Measurements from ENCODE around the gene ADGRF1.

The ADGRF1 gene

GRCh38 chr6:47031656-47032055 is 10.5 kb downstream of the ADGRF1 start:
- TF ChIP-seq MAX (IDR thresholded peaks at IDR 0.05; ENCODE audit: low read depth, low read length) (no peak), POLR2A (IDR thresholded peaks at IDR 0.05; ENCODE audit: extremely low read depth, insufficient read length) (no peak), MYC (IDR thresholded peaks at IDR 0.05; ENCODE audit: low read depth, low read length) (no peak), CTCF (IDR thresholded peaks at IDR 0.05; ENCODE audit: low read depth, low read length) (no peak)
- no peak for DNase-seq (ENCODE audit: low read depth)
- H3K4me3 ChIP-seq (ENCODE audit: low read depth, low read length), result no peak overlapping the region

DNA sequence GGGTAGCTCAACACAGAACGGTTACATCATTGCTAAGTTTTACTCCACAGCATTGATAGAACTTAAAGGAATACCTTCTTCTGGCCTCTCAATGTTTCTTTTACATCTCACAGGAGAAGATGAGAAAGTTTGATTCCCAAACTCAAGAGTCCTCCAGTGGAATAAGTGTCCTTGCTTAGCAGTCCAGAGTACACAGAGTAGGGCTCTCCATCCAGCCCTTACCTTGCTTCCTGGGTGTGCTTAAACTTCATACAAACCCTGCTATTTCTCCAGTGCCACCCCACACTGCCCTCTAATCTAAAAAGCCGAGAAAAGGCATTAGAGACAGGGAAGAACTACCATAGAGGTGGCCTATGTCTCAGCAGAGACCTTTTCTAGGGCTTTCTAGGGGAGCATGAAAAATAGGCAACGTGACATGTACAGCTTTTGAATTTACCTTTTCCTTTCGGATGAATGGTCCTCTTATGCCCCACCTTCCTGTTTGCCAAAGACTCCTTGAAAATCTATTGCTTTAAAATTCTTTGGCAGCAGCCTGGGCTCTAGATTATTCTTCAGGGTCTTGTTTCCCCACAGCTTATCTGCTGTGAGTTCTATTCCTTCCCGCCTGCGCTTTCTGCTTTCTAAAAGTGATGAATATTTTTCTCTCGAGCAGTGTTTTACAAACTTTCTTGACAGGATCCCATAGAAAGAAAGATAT is 12.1 kb downstream of the ADGRF1 start:
- H3K4me3 ChIP-seq (ENCODE audit: low read depth, low read length), result no peak overlapping the region
- TF ChIP-seq MYC (IDR thresholded peaks at IDR 0.05; ENCODE audit: low read depth, low read length), result no peak
- no peak for TF ChIP-seq CTCF (IDR thresholded peaks at IDR 0.05; ENCODE audit: low read depth, low read length)
- no peak for TF ChIP-seq POLR2A (IDR thresholded peaks at IDR 0.05; ENCODE audit: extremely low read depth, insufficient read length)
- no peak for TF ChIP-seq MAX (IDR thresholded peaks at IDR 0.05; ENCODE audit: low read depth, low read length)
- DNase-seq (ENCODE audit: low read depth), result no peak

DNA sequence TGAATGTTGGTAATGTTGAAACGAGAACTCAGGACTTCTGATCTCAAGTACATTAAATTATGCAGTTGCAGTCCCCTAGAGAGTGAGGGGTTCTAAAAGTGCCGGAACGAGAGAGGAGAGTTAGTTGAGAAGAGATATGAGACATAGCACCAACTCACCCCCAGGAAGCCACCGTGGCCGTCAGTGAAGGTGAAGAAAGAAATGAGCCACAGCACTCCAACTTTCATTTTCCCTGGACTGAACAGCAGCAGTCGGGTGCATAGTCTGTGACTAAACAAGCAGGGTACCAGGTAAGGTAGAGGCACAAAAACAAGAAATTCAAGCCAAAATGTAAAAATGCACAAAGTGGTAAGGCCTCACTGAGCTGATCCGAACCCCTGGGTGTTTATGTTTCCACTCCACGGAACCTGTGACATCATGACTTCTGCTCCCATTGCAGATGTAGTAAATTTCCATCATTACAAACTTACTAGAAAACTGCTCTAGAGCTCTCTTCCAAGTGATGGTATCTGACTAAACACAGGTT is 13.2 kb downstream of the ADGRF1 start:
- H3K4me3 ChIP-seq (ENCODE audit: low read depth, low read length), result no peak overlapping the region
- no peak for DNase-seq (ENCODE audit: low read depth)
- TF ChIP-seq MYC (IDR thresholded peaks at IDR 0.05; ENCODE audit: low read depth, low read length) (no peak), POLR2A (IDR thresholded peaks at IDR 0.05; ENCODE audit: extremely low read depth, insufficient read length) (no peak), CTCF (IDR thresholded peaks at IDR 0.05; ENCODE audit: low read depth, low read length) (no peak), MAX (IDR thresholded peaks at IDR 0.05; ENCODE audit: low read depth, low read length) (no peak)

DNA sequence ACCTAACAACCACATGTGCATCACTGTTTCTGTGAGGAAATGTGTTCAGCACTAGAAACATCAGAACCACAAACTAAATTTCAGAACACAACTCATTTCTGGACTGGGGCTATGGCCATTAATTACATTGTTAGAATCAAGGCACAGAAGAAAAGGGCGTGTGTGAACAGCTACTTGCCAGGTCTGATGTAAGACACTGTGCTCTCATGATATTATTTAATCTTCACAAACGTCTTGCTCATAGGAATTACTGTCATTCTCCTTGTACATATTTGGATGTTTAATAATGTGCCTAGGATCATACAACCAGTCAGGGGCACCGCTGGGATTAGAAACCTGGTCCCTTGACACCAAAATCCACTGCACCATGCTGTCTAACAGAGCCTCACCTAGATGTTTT is 14.8 kb downstream of the ADGRF1 start:
- no peak overlapping the region for H3K4me3 ChIP-seq (ENCODE audit: low read depth, low read length)
- DNase-seq (ENCODE audit: low read depth), result no peak
- no peak for TF ChIP-seq MYC (IDR thresholded peaks at IDR 0.05; ENCODE audit: low read depth, low read length)
- TF ChIP-seq POLR2A (IDR thresholded peaks at IDR 0.05; ENCODE audit: extremely low read depth, insufficient read length), result no peak
- TF ChIP-seq CTCF (IDR thresholded peaks at IDR 0.05; ENCODE audit: low read depth, low read length), result no peak
- TF ChIP-seq MAX (IDR thresholded peaks at IDR 0.05; ENCODE audit: low read depth, low read length), result no peak

GRCh38 chr6:47026679-47027078 is 15.5 kb downstream of the ADGRF1 start:
- no peak overlapping the region for H3K4me3 ChIP-seq (ENCODE audit: low read depth, low read length)
- no peak for TF ChIP-seq CTCF (IDR thresholded peaks at IDR 0.05; ENCODE audit: low read depth, low read length)
- TF ChIP-seq MAX (IDR thresholded peaks at IDR 0.05; ENCODE audit: low read depth, low read length), result no peak
- TF ChIP-seq MYC (IDR thresholded peaks at IDR 0.05; ENCODE audit: low read depth, low read length), result no peak
- TF ChIP-seq POLR2A (IDR thresholded peaks at IDR 0.05; ENCODE audit: extremely low read depth, insufficient read length), result no peak
- DNase-seq (ENCODE audit: low read depth), result no peak

Data from NB4 (cell line).